SU-DHL-6 (cell line): ENCODE measurements around the gene RUFY4.
"Not testable (repeated sequence)": the region's sequence is repeated elsewhere in the genome, so short reads cannot be mapped to it uniquely, and the experiment has no call there.

ENCODE experiments used
- CTCF ChIP-seq: fragments of 200-600 bp; sonication (generic); IDR thresholded peaks from one replicate; pipeline ENCODE4 v1.5.1; 2017; ENCODE audit warnings: antibody characterized with exemption, mild to moderate bottlenecking, low read length, moderate library complexity; ENCODE audit not compliant: insufficient read depth, poor library complexity, severe bottlenecking
- EZH2phosphoT487 ChIP-seq: fragments of 200-600 bp; sonication (generic), shearing (Covaris generic); conservative IDR thresholded peaks from 2 replicates; pipeline ENCODE4 v1.6.1; 2018; ENCODE audit warnings: mild to moderate bottlenecking, antibody characterized with exemption, low read length, moderate library complexity, mixed read lengths

GRCh38 chr2:218122286-218122685 lies 53.2 kb downstream of the RUFY4 start:
- not testable (repeated sequence) for TF ChIP-seq CTCF, EZH2phosphoT487
